Measurements from ENCODE around the gene CDH6.
"Not testable (repeated sequence)": the region's sequence is repeated elsewhere in the genome, so short reads cannot be mapped to it uniquely, and the experiment has no call there.

CDH6 gene

GRCh38 chr5:31347552-31347905 lies 154.0 kb downstream of the CDH6 start:
- Mint-ChIP-seq H3K9me3 (peaks cover 2% of the 10 kb centered on the region), H3K4me3 (no peak overlapping the region), H3K27me3 (peaks cover 2% of the 10 kb centered on the region), H3K27ac (no peak overlapping the region), H3K36me3 (ENCODE audit: low read depth) (no peaks in the 10 kb centered on the region), H3K4me1 (no peaks in the 10 kb centered on the region)
- DNase-seq (no peak), ATAC-seq (no peak)

GRCh38 chr5:31350395-31350794 lies 156.9 kb downstream of the CDH6 start:
- H3K27me3 Mint-ChIP-seq, result peaks cover 2% of the 10 kb centered on the region
- no peaks in the 10 kb centered on the region for H3K4me1 Mint-ChIP-seq
- DNase-seq (no peak), ATAC-seq (no peak)
- H3K9me3 Mint-ChIP-seq, result peaks cover 3% of the 10 kb centered on the region
- H3K4me3 Mint-ChIP-seq, result no peak overlapping the region
- H3K36me3 Mint-ChIP-seq (ENCODE audit: low read depth), result no peaks in the 10 kb centered on the region
- H3K27ac Mint-ChIP-seq, result no peak overlapping the region

- Mint-ChIP-seq H3K4me1 (no peaks in the 10 kb centered on the region), H3K27me3 (peaks cover 2% of the 10 kb centered on the region), H3K4me3 (no peak overlapping the region), H3K36me3 (ENCODE audit: low read depth) (no peaks in the 10 kb centered on the region), H3K9me3 (peaks cover 7% of the 10 kb centered on the region), H3K27ac (no peak overlapping the region)
- DNase-seq (no peak), ATAC-seq (no peak)
Observed at GRCh38 chr5:31355337-31355736, 161.9 kb downstream of the CDH6 start.

- DNase-seq (no peak), ATAC-seq (no peak)
- Mint-ChIP-seq H3K4me1 (no peaks in the 10 kb centered on the region), H3K27me3 (peaks cover 2% of the 10 kb centered on the region), H3K36me3 (ENCODE audit: low read depth) (no peaks in the 10 kb centered on the region), H3K4me3 (no peak overlapping the region), H3K9me3 (peaks cover 7% of the 10 kb centered on the region), H3K27ac (no peak overlapping the region)
Observed at GRCh38 chr5:31357038-31357437, 163.6 kb downstream of the CDH6 start.

GRCh38 chr5:31359839-31360238 lies 166.4 kb downstream of the CDH6 start:
- Mint-ChIP-seq H3K36me3 (ENCODE audit: low read depth) (no peaks in the 10 kb centered on the region), H3K4me3 (no peak overlapping the region), H3K9me3 (peaks cover 7% of the 10 kb centered on the region), H3K4me1 (no peaks in the 10 kb centered on the region), H3K27me3 (no peaks in the 10 kb centered on the region), H3K27ac (no peak overlapping the region)
- DNase-seq, result no peak
- no peak for ATAC-seq

GRCh38 chr5:31361234-31361633 lies 167.7 kb downstream of the CDH6 start:
- ATAC-seq (no peak), DNase-seq (no peak)
- Mint-ChIP-seq H3K9me3 (peaks cover 7% of the 10 kb centered on the region), H3K4me3 (no peak overlapping the region), H3K36me3 (ENCODE audit: low read depth) (no peaks in the 10 kb centered on the region), H3K27ac (no peak overlapping the region), H3K27me3 (no peaks in the 10 kb centered on the region), H3K4me1 (no peaks in the 10 kb centered on the region)

- not testable (repeated sequence) for H3K9me3 Mint-ChIP-seq; DNase-seq; H3K27me3 Mint-ChIP-seq; H3K4me1 Mint-ChIP-seq; H3K27ac Mint-ChIP-seq; ATAC-seq; H3K4me3 Mint-ChIP-seq; H3K36me3 Mint-ChIP-seq (ENCODE audit: low read depth)
Observed at GRCh38 chr5:31361704-31362528, 168.4 kb downstream of the CDH6 start.

GRCh38 chr5:31362529-31362900 lies 169.0 kb downstream of the CDH6 start:
- no peak overlapping the region for H3K4me3 Mint-ChIP-seq
- DNase-seq (no peak), ATAC-seq (no peak)
- no peaks in the 10 kb centered on the region for H3K36me3 Mint-ChIP-seq (ENCODE audit: low read depth)
- H3K27ac Mint-ChIP-seq, result no peak overlapping the region
- H3K4me1 Mint-ChIP-seq, result no peaks in the 10 kb centered on the region
- peaks cover 6% of the 10 kb centered on the region for H3K9me3 Mint-ChIP-seq
- no peaks in the 10 kb centered on the region for H3K27me3 Mint-ChIP-seq

- ATAC-seq, result no peak
Observed at GRCh38 chr5:31362931-31363568, 169.6 kb downstream of the CDH6 start.

GRCh38 chr5:31364881-31365636 lies 171.6 kb downstream of the CDH6 start:
- H3K9me3 Mint-ChIP-seq, result peaks cover 3% of the 10 kb centered on the region
- no peaks in the 10 kb centered on the region for H3K4me1 Mint-ChIP-seq
- peaks cover under 1% of the 10 kb centered on the region for H3K27me3 Mint-ChIP-seq
- DNase-seq, result no peak
- no peak overlapping the region for H3K27ac Mint-ChIP-seq
- no peak for ATAC-seq
- no peak overlapping the region for H3K4me3 Mint-ChIP-seq
- no peaks in the 10 kb centered on the region for H3K36me3 Mint-ChIP-seq (ENCODE audit: low read depth)

More at GRCh38 chr5:31362931-31363568, 169.6 kb downstream of the CDH6 start:
- no peak overlapping the region for H3K4me3 Mint-ChIP-seq
- H3K27ac Mint-ChIP-seq, result no peak overlapping the region
- peaks cover 3% of the 10 kb centered on the region for H3K9me3 Mint-ChIP-seq
- no peaks in the 10 kb centered on the region for H3K27me3 Mint-ChIP-seq
- H3K36me3 Mint-ChIP-seq (ENCODE audit: low read depth), result no peaks in the 10 kb centered on the region
- H3K4me1 Mint-ChIP-seq, result no peaks in the 10 kb centered on the region
- DNase-seq, result no peak

GRCh38 chr5:31365776-31366175 lies 172.3 kb downstream of the CDH6 start:
- no peak overlapping the region for H3K27ac Mint-ChIP-seq
- H3K27me3 Mint-ChIP-seq, result peaks cover 3% of the 10 kb centered on the region
- H3K4me3 Mint-ChIP-seq, result no peak overlapping the region
- no peaks in the 10 kb centered on the region for H3K4me1 Mint-ChIP-seq
- peaks cover 3% of the 10 kb centered on the region for H3K9me3 Mint-ChIP-seq
- ATAC-seq (no peak), DNase-seq (no peak)
- no peaks in the 10 kb centered on the region for H3K36me3 Mint-ChIP-seq (ENCODE audit: low read depth)

GRCh38 chr5:31366941-31367340 lies 173.5 kb downstream of the CDH6 start:
- no peak overlapping the region for H3K4me3 Mint-ChIP-seq
- ATAC-seq (no peak), DNase-seq (no peak)
- peaks cover 4% of the 10 kb centered on the region for H3K27me3 Mint-ChIP-seq
- H3K36me3 Mint-ChIP-seq (ENCODE audit: low read depth), result no peaks in the 10 kb centered on the region
- H3K9me3 Mint-ChIP-seq, result peaks cover 3% of the 10 kb centered on the region
- H3K27ac Mint-ChIP-seq, result no peak overlapping the region
- no peaks in the 10 kb centered on the region for H3K4me1 Mint-ChIP-seq

GRCh38 chr5:31372124-31372523 lies 178.6 kb downstream of the CDH6 start:
- DNase-seq, result no peak
- no peak overlapping the region for H3K27ac Mint-ChIP-seq
- H3K27me3 Mint-ChIP-seq, result peaks cover 8% of the 10 kb centered on the region
- no peak for ATAC-seq
- H3K9me3 Mint-ChIP-seq, result no peaks in the 10 kb centered on the region
- no peaks in the 10 kb centered on the region for H3K36me3 Mint-ChIP-seq (ENCODE audit: low read depth)
- H3K4me3 Mint-ChIP-seq, result no peak overlapping the region
- no peaks in the 10 kb centered on the region for H3K4me1 Mint-ChIP-seq

GRCh38 chr5:31375999-31376720 lies 182.7 kb downstream of the CDH6 start:
- Mint-ChIP-seq H3K9me3 (no peaks in the 10 kb centered on the region), H3K36me3 (ENCODE audit: low read depth) (no peaks in the 10 kb centered on the region), H3K27me3 (peaks cover 4% of the 10 kb centered on the region), H3K4me3 (no peak overlapping the region), H3K27ac (no peak overlapping the region), H3K4me1 (no peaks in the 10 kb centered on the region)
- DNase-seq, result no peak
- ATAC-seq, result no peak

Data from activated naive CD8-positive, alpha-beta T cell treated with anti-CD3 and anti-CD28 coated beads, Interleukin-2, amount 50 U/mL, for 24 hours (primary cell).